ENCODE results near the gene LYRM9.
"Not testable (repeated sequence)": the region's sequence is repeated elsewhere in the genome, so short reads cannot be mapped to it uniquely, and the experiment has no call there.

LYRM9 gene

GRCh38 chr17:27906226-27906580 is 13.0 kb upstream of the LYRM9 start:
- DNase-seq (ENCODE audit: low spot score), result no peak

GRCh38 chr17:27905447-27906225 is 12.5 kb upstream of the LYRM9 start:
- no peak for DNase-seq (ENCODE audit: low spot score)

- DNase-seq (ENCODE audit: low spot score), result no peak
Observed at GRCh38 chr17:27904534-27905446, 11.6 kb upstream of the LYRM9 start.

- DNase-seq (ENCODE audit: low spot score), result no peak
Observed at GRCh38 chr17:27904114-27904513, 10.9 kb upstream of the LYRM9 start.

- DNase-seq (ENCODE audit: low spot score), result no peak
Observed at GRCh38 chr17:27899525-27899924, 6.4 kb upstream of the LYRM9 start.

GRCh38 chr17:27898096-27898495 is 4.9 kb upstream of the LYRM9 start:
- DNase-seq (ENCODE audit: low spot score), result no peak

- no peak for DNase-seq (ENCODE audit: low spot score)
Observed at GRCh38 chr17:27896701-27897100, 3.5 kb upstream of the LYRM9 start.

- no peak for DNase-seq (ENCODE audit: low spot score)
Observed at GRCh38 chr17:27895940-27896535, 2.9 kb upstream of the LYRM9 start.

- DNase-seq (ENCODE audit: low spot score), result no peak
Observed at GRCh38 chr17:27895123-27895895, 2.1 kb upstream of the LYRM9 start.

- no peak for DNase-seq (ENCODE audit: low spot score)
Observed at GRCh38 chr17:27893841-27894503, 807 bp upstream of the LYRM9 start.

GRCh38 chr17:27892542-27892865 is 661 bp downstream of the LYRM9 start:
- no peak for DNase-seq (ENCODE audit: low spot score)

- DNase-seq (ENCODE audit: low spot score), result no peak
Observed at GRCh38 chr17:27891841-27892240, 1.3 kb downstream of the LYRM9 start.

GRCh38 chr17:27889711-27890251 is 3.4 kb downstream of the LYRM9 start:
- no peak for DNase-seq (ENCODE audit: low spot score)

GRCh38 chr17:27888945-27889344 is 4.2 kb downstream of the LYRM9 start:
- peak; percentile 58 for DNase-seq (ENCODE audit: low spot score)

GRCh38 chr17:27888067-27888466 is 5.1 kb downstream of the LYRM9 start:
- no peak for DNase-seq (ENCODE audit: low spot score)

GRCh38 chr17:27886348-27886906 is 6.7 kb downstream of the LYRM9 start:
- DNase-seq (ENCODE audit: low spot score), result not testable (repeated sequence)

- DNase-seq (ENCODE audit: low spot score), result no peak
Observed at GRCh38 chr17:27882162-27882840, 10.9 kb downstream of the LYRM9 start.

- DNase-seq (ENCODE audit: low spot score), result peak; percentile 85
Observed at GRCh38 chr17:27879987-27880608, 13.1 kb downstream of the LYRM9 start.

GRCh38 chr17:27878776-27879562 is 14.2 kb downstream of the LYRM9 start:
- no peak for DNase-seq (ENCODE audit: low spot score)

Measured in AG08396 (cell line).